Gastroesophageal sphincter (tissue), 3 donors: ENCODE data around the gene TP53I3.

Experiments used
- CTCF ChIP-seq, 4 experiments: fragments of 200-600 bp in 2 of 4; fragments of 450-650 bp in 2 of 4; sonication (generic) in 1 of 4; IDR thresholded peaks; one replicate each; pipeline ENCODE4 v1.5.1; 2017 to 2019; ENCODE audit warnings: antibody characterized with exemption in 4 of 4, mild to moderate bottlenecking in 2 of 4, moderate library complexity in 2 of 4
- EP300 ChIP-seq: sonication (generic); formaldehyde crosslinking; IDR thresholded peaks from one replicate; pipeline ENCODE4 v1.6.1; 2017; ENCODE audit warnings: antibody characterized with exemption, mild to moderate bottlenecking
- POLR2A ChIP-seq, 2 donors: fragments of 450-650 bp; IDR thresholded peaks; one replicate each; pipeline ENCODE4 v1.6.1; 2017; ENCODE audit warnings: antibody characterized with exemption in 2 of 2, mild to moderate bottlenecking in 2 of 2, moderate library complexity in 1 of 2
- POLR2AphosphoS5 ChIP-seq: sonication (generic); formaldehyde crosslinking; IDR thresholded peaks from one replicate; pipeline ENCODE4 v1.6.1; 2017; ENCODE audit warnings: antibody characterized with exemption

GRCh38 chr2:24055750-24056149 lies 28.9 kb downstream of the TP53I3 start:
- TF ChIP-seq CTCF (IDR thresholded peaks at IDR 0.05) (no peak), POLR2A (IDR thresholded peaks at IDR 0.05) (no peak), POLR2AphosphoS5 (no peak), EP300 (no peak)
